ENCODE data around the gene ZDHHC3.

Gene ZDHHC3

DNA sequence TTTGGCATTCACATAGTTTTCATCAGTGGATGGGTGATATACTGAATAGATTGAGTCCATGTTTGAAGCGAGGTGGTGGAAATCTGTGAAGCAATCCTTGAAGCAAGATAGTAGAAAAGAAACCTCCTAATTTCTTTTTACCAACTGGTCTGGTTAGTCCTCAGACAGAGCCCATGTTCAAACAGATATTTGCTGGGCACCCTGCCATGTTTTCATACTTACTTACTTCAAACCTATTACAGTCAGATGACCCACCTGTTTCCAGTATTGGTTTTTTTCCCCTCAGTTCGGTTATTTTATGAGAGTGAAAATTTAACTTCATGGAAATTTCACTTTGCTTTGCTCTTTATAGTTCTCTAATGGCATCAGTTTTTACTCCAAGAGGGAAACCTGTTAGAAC, 23.8 kb upstream of the ZDHHC3 start:
- no peak for TF ChIP-seq EGR1 (IDR thresholded peaks at IDR 0.05)
- no peak for TF ChIP-seq FOXM1 (IDR thresholded peaks at IDR 0.05; ENCODE audit: borderline replicate concordance, low read depth)

GRCh38 chr3:44996556-44996969, 20.6 kb upstream of the ZDHHC3 start:
- TF ChIP-seq EP300 (IDR thresholded peaks at IDR 0.05; ENCODE audit: borderline replicate concordance) (no peak), ZBTB7A (IDR thresholded peaks at IDR 0.05; ENCODE audit: low read depth) (no peak), EGR1 (IDR thresholded peaks at IDR 0.05) (no peak), TAF1 (IDR thresholded peaks at IDR 0.05; ENCODE audit: low read depth) (no peak), TCF12 (IDR thresholded peaks at IDR 0.05; ENCODE audit: low read depth) (no peak), CEBPB (IDR thresholded peaks at IDR 0.05) (no peak), FOXM1 (IDR thresholded peaks at IDR 0.05; ENCODE audit: borderline replicate concordance, low read depth) (no peak), CREB1 (IDR thresholded peaks at IDR 0.05; ENCODE audit: low read depth) (no peak), NFIC (IDR thresholded peaks at IDR 0.05) (no peak), RAD21 (IDR thresholded peaks at IDR 0.05; ENCODE audit: low read depth) (no peak), MAX (IDR thresholded peaks at IDR 0.05) (no peak), YY1 (IDR thresholded peaks at IDR 0.05; ENCODE audit: low read depth) (no peak), TEAD4 (IDR thresholded peaks at IDR 0.05) (no peak), REST (IDR thresholded peaks at IDR 0.05; ENCODE audit: low read depth) (no peak)
- TF ChIP-seq, protein P1, sequence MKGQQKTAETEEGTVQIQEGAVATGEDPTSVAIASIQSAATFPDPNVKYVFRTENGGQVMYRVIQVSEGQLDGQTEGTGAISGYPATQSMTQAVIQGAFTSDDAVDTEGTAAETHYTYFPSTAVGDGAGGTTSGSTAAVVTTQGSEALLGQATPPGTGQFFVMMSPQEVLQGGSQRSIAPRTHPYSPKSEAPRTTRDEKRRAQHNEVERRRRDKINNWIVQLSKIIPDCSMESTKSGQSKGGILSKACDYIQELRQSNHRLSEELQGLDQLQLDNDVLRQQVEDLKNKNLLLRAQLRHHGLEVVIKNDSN (IDR thresholded peaks at IDR 0.05), result no peak

GRCh38 chr3:44995142-44995770, 19.3 kb upstream of the ZDHHC3 start:
- no peak for TF ChIP-seq TEAD4 (IDR thresholded peaks at IDR 0.05)
- TF ChIP-seq CEBPB (IDR thresholded peaks at IDR 0.05), result no peak
- TF ChIP-seq NFIC (IDR thresholded peaks at IDR 0.05), result no peak
- no peak for TF ChIP-seq MAX (IDR thresholded peaks at IDR 0.05)
- TF ChIP-seq EP300 (IDR thresholded peaks at IDR 0.05; ENCODE audit: borderline replicate concordance), result no peak
- no peak for TF ChIP-seq TCF12 (IDR thresholded peaks at IDR 0.05; ENCODE audit: low read depth)
- TF ChIP-seq RAD21 (IDR thresholded peaks at IDR 0.05; ENCODE audit: low read depth), result no peak
- TF ChIP-seq CREB1 (IDR thresholded peaks at IDR 0.05; ENCODE audit: low read depth), result no peak
- TF ChIP-seq EGR1 (IDR thresholded peaks at IDR 0.05), result no peak

GRCh38 chr3:44993471-44994205, 17.7 kb upstream of the ZDHHC3 start:
- TF ChIP-seq RAD21 (IDR thresholded peaks at IDR 0.05; ENCODE audit: low read depth) (no peak), YY1 (IDR thresholded peaks at IDR 0.05; ENCODE audit: low read depth) (no peak), TEAD4 (IDR thresholded peaks at IDR 0.05) (no peak), TAF1 (IDR thresholded peaks at IDR 0.05; ENCODE audit: low read depth) (no peak), MAX (IDR thresholded peaks at IDR 0.05) (no peak), CEBPB (IDR thresholded peaks at IDR 0.05) (no peak), NFIC (IDR thresholded peaks at IDR 0.05) (no peak), REST (IDR thresholded peaks at IDR 0.05; ENCODE audit: low read depth) (no peak), ZBTB7A (IDR thresholded peaks at IDR 0.05; ENCODE audit: low read depth) (no peak), CREB1 (IDR thresholded peaks at IDR 0.05; ENCODE audit: low read depth) (no peak), EP300 (IDR thresholded peaks at IDR 0.05; ENCODE audit: borderline replicate concordance) (no peak), FOXM1 (IDR thresholded peaks at IDR 0.05; ENCODE audit: borderline replicate concordance, low read depth) (no peak)
- TF ChIP-seq, protein P1 (IDR thresholded peaks at IDR 0.05), result no peak

DNA sequence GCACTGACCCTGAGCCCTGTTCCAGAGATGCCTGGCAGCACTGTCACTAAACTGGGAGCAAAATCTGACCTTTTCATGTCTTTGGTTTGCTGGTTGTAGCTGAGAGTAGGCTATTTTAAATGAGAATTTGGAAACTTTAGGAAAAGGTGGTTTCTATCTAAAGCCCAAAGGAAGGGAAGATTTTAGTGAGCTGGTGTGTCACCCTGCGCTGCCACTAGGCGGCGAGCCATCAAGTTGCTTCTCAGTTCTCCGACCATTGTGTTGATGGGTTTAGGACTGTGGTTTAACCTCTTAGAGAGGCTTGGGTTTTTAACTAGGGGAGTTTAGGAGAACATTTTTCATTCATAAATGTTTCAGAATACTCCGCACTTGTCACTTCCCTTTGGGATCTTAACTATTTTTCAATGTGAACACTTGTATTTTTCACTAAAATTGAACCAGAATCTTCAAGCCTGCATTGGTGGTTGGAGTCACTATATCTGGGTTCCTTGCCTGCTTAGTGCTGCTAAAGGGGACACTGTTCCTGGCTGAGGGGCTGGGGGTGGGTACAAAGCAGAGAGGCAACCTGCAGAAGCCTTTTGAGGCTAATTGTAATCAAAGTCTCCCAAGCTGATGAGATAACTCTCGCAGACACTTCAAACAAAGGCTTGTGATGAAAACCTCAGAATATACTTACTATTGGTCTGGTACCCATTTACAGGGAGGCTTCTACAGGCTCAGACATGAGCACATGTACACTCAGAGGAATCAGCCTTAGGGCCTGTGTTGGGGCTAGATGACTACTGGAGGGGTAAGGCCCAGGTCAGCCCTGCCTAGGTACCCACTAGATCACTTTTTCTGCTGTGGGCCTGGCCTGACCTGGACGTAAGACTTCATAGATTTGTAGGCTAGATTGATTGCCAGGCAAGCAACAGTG, 16.8 kb upstream of the ZDHHC3 start:
- TF ChIP-seq MAX (IDR thresholded peaks at IDR 0.05), result no peak
- TF ChIP-seq, protein P1 (IDR thresholded peaks at IDR 0.05), result no peak
- no peak for TF ChIP-seq YY1 (IDR thresholded peaks at IDR 0.05; ENCODE audit: low read depth)
- peak; percentile 23; the same call in 1 of the 2 replicates for TF ChIP-seq RAD21 (IDR thresholded peaks at IDR 0.05; ENCODE audit: low read depth)

Measured in Ishikawa (cell line).